Adrenal gland (tissue), 12 donors: ENCODE data around the gene MED14. TPM values are rescaled to one million over a fixed set of nuclear protein-coding genes. Genes with fewer than 3 reads are reported as not detected.
A peak's percentile ranks its signal among the peaks of the same experiment; 100 is the strongest.
"Not testable (repeated sequence)": the region's sequence is repeated elsewhere in the genome, so short reads cannot be mapped to it uniquely, and the experiment has no call there.

ENCODE experiments used
- DNase-seq, 7 donors: peaks; one replicate each; pipeline ENCODE4 v3.0.0-alpha.2; 2019 to 2020
- H3K27ac ChIP-seq, 5 donors: fragments of 200-600 bp; sonication (generic) in 4 of 5; 1 replicate in 3 of 5; 2 replicates in 2 of 5; pipeline versions ENCODE4 v1.5.1 to v1.8.0; 2016 to 2020; ENCODE audit warnings: mild to moderate bottlenecking in 1 of 5
- H3K27me3 ChIP-seq: fragments of 200-600 bp; 2 replicates; pipeline ENCODE4 v1.8.0; 2021
- H3K36me3 ChIP-seq, 2 donors: fragments of 200-600 bp; replicated peaks in 1 of 2; 1 replicate in 1 of 2; 2 replicates in 1 of 2; pipeline versions ENCODE4 v1.5.1 to v1.8.0; 2018 to 2022
- H3K4me1 ChIP-seq, 2 donors: fragments of 200-600 bp; replicated peaks in 1 of 2; 1 replicate in 1 of 2; 2 replicates in 1 of 2; pipeline versions ENCODE4 v1.5.1 to v1.8.0; 2018 to 2021
- H3K4me3 ChIP-seq, 4 donors: fragments of 200-600 bp; sonication (generic) in 3 of 4; one replicate each; pipeline ENCODE4 v1.5.1; 2016 to 2018
- H3K9me3 ChIP-seq, 3 donors: fragments of 200-600 bp; sonication (generic) in 1 of 3; replicated peaks in 1 of 3; 1 replicate in 2 of 3; 2 replicates in 1 of 3; pipeline versions ENCODE4 v1.5.1 to v1.8.0; 2016 to 2021
- CTCF ChIP-seq, 6 experiments: fragments of 450-650 bp in 4 of 6; fragments of 200-600 bp in 2 of 6; sonication (generic) in 1 of 6; IDR thresholded peaks; 1 replicate in 5 of 6; 2 replicates in 1 of 6; pipeline versions ENCODE4 v1.5.1 to v1.8.0; 2016 to 2021; ENCODE audit warnings: antibody characterized with exemption in 6 of 6, mild to moderate bottlenecking in 2 of 6, moderate library complexity in 1 of 6
- POLR2A ChIP-seq, 2 donors: fragments of 450-650 bp; IDR thresholded peaks; one replicate each; pipeline ENCODE4 v1.6.1; 2017; ENCODE audit warnings: antibody characterized with exemption in 2 of 2, mild to moderate bottlenecking in 2 of 2, moderate library complexity in 1 of 2
- WGBS, 4 donors: extraction: QIAGEN DNeasy Blood & Tissue Kit in 2 of 4; methylation state at CpG; one replicate each; pipeline versions ENCODE4 v1.1.5 to v1.1.7; 2013 to 2017; 5-methylcytosine and 5-hydroxymethylcytosine counted together
- intact Hi-C, 2 donors: fragments of 100-400 bp; cut with DNase I; formaldehyde crosslinking; loops; one replicate each; pipeline versions ENCODE4 v1.14.1 to v1.15.0; 2022 to 2023
- polyA plus RNA-seq, 3 donors: library from polyadenylated mRNA; stranded (reverse); fragments of 200-250 nt in 2 of 3; fragments of 350-450 nt in 1 of 3; fragmentation: Illumina TruSeq in 1 of 3; extraction: RNeasy Lipid Tissue Mini Kit (QIAGEN cat#74804) in 1 of 3; gene quantifications; one replicate each; pipeline ENCODE4 v1.2.3, GENCODE V29; 2013 to 2014
- total RNA-seq, 9 donors: library from RNA; depleted of rRNA in 4 of 9; stranded (reverse); fragments of >200 nt in 4 of 9; fragments of 120-200 nt in 1 of 9; fragmentation: NEBNext Ultra II Directional in 1 of 9; extraction: Animal tissue kit (Norgen Biotek cat#: 25700) in 1 of 9; gene quantifications; one replicate each; pipeline versions ENCODE4 v1.1.0 to v1.2.4, GENCODE V29; 2013 to 2023
- donor health status: healthy with polysubstance abuse.
- donor health status: Bipolar disorder and iron deficiency.
- donor health status: DM: yes; HTN: yes; CAD: no.
- donor health status: DM: no; HTN: no; CAD: no.
- donor health status: DM: no; HTN: no; CAD: no.
- donor health status: DM: yes; HTN: yes; CAD: no.

The MED14 gene
- total and polyA plus RNA-seq, 12 donors: 10.4 to 56.3 (median 29.6) TPM

- Histone ChIP-seq H3K27me3 (peaks cover 6% of the 10 kb centered on the region), H3K9me3 (no peaks in the 10 kb centered on the region), H3K4me3 (peak overlapping the region in 2 of 4 donors; percentile 83 to 99), H3K4me1 (peaks cover 0 to 4% of the 10 kb centered on the region in 2 donors), H3K36me3 (no peaks in the 10 kb centered on the region), H3K27ac (peak overlapping the region; percentile 81 to 97 (median 94))
- TF ChIP-seq CTCF (IDR thresholded peaks at IDR 0.05) (no peak), POLR2A (IDR thresholded peaks at IDR 0.05) (no peak)
- intact Hi-C loops: loop anchor here in 1 of 2 donors (10.0 kb wide), 1 partner anchor 59 kb away; no protein-coding TSS in a partner anchor
- WGBS, 4 donors: 0 to 8% (median 1%) methylated on average over 17 of the region's 17 CpGs
- peak in 2 of 7 donors; percentile 24 for DNase-seq
Observed at GRCh38 chrX:40736170-40736505, 796 bp upstream of the MED14 start.

- no peaks in the 10 kb centered on the region for H3K36me3 ChIP-seq
- H3K27ac ChIP-seq: peak overlapping the region in 4 of 5 donors; percentile 93 to 97 (median 94)
- DNase-seq: peak; percentile 18 to 58 (median 29)
- intact Hi-C loops: loop anchor here in 1 of 2 donors (10.0 kb wide), 1 partner anchor 60 kb away; no protein-coding TSS in a partner anchor
- 0 to 9% (median 1%) methylated on average over 1 to 20 of the region's 20 CpGs for WGBS, 4 donors
- no peaks in the 10 kb centered on the region for H3K9me3 ChIP-seq
- H3K27me3 ChIP-seq: no peaks in the 10 kb centered on the region
- H3K4me3 ChIP-seq: peak overlapping the region in 3 of 4 donors; percentile 4 to 99 (median 83)
- peaks cover 0 to 4% of the 10 kb centered on the region in 2 donors for H3K4me1 ChIP-seq
- TF ChIP-seq CTCF (IDR thresholded peaks at IDR 0.05) (no peak), POLR2A (IDR thresholded peaks at IDR 0.05) (no peak)
Observed at GRCh38 chrX:40734971-40735324, 394 bp downstream of the MED14 start.

GRCh38 chrX:40733706-40734105, 1.6 kb downstream of the MED14 start:
- no peak for DNase-seq
- Histone ChIP-seq H3K27ac (no peak overlapping the region), H3K9me3 (no peaks in the 10 kb centered on the region), H3K27me3 (no peaks in the 10 kb centered on the region), H3K36me3 (no peaks in the 10 kb centered on the region), H3K4me1 (peaks cover 0 to 4% of the 10 kb centered on the region in 2 donors), H3K4me3 (peak overlapping the region in 1 of 4 donors; percentile 83)
- intact Hi-C loops: loop anchor here in 1 of 2 donors (10.0 kb wide), 1 partner anchor 61 kb away; no protein-coding TSS in a partner anchor
- 39 to 69% (median 57%) methylated on average over 2 of the region's 2 CpGs for WGBS, 4 donors
- TF ChIP-seq POLR2A (IDR thresholded peaks at IDR 0.05) (no peak), CTCF (IDR thresholded peaks at IDR 0.05) (no peak)

GRCh38 chrX:40732499-40732898, 2.8 kb downstream of the MED14 start:
- not testable (repeated sequence) for H3K4me3 ChIP-seq, H3K36me3 ChIP-seq, H3K4me1 ChIP-seq, DNase-seq, H3K9me3 ChIP-seq, H3K27me3 ChIP-seq, H3K27ac ChIP-seq
- 91 to 99% (median 95%) methylated on average over 5 of the region's 5 CpGs for WGBS, 4 donors
- intact Hi-C loops: loop anchor here in 1 of 2 donors (10.0 kb wide), 1 partner anchor 62 kb away; no protein-coding TSS in a partner anchor
